NCI-H526 (cell line): ENCODE data around the gene ZNF628.
"Not testable (repeated sequence)": the region's sequence is repeated elsewhere in the genome, so short reads cannot be mapped to it uniquely, and the experiment has no call there.

Experiments
- DNase-seq, 2 experiments: peaks; one replicate each; lab custom pipeline; 2025; lab: John Stamatoyannopoulos, UW

ZNF628 gene

GRCh38 chr19:55476100-55476775 is at the start of gene ZNF628:
Gene ZNF628, plus strand, starts transcription at chr19:55476617. Its CDS starts 3,294 bp downstream, at chr19:55479911.
- DNase-seq: peak; percentile 97 to 100

DNA sequence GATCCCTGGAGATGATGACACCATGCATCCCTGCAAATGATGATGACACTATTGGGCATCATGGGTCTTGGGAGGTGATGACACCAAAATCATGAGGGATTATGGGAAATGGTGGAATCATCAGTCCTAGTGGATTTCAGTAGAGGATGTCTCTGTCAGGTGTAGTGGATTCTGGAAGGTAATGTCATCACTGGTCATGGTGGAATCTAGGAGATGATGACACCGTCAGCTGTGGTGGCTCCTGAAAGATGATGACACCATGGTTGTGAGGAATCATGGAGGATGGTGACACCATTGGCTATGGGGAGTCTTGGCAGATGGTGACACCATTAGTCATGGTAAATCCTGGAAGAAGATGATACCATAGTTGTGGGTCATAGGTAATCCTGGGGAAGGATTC is 45.2 kb upstream of the ZNF628 start:
- no peak for DNase-seq

DNA sequence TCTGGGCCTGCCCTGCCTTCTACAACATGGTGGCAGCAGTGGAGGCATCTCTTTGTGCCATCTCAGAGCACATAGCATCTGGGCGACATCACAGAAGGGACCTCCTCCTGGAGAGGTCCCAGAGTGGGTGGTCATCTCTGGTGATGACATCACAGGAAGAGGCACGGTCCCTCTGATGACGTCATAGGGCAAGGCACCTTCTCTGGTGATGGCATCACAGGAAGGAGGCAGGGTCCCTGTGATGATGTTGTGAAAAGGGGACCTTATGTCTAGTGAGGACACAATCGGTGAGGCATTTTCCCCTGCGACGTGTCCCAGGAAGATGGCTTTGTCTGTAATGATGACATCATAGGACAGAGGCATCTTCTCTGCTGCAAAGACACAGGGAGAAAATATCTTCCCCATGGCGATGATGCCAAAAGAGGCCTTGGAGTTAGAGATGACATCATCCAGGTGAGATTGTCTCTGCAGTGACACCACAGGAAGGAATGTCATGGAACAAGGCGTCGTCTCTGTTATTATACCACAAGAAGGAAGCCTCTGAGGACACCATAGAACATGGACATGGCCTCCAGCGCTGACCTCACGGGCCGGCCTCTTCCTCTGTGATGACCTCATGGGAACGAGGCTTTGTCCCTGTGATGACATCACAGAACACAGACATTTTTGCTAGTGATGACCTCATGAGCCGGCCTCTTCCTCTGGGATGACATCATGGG is 44.0 kb upstream of the ZNF628 start:
- DNase-seq: no peak

GRCh38 chr19:55433292-55433691 is 43.1 kb upstream of the ZNF628 start:
- DNase-seq: no peak

GRCh38 chr19:55434356-55434919 is 42.0 kb upstream of the ZNF628 start:
- DNase-seq: no peak

GRCh38 chr19:55435020-55435419 is 41.4 kb upstream of the ZNF628 start:
- DNase-seq: no peak

DNA sequence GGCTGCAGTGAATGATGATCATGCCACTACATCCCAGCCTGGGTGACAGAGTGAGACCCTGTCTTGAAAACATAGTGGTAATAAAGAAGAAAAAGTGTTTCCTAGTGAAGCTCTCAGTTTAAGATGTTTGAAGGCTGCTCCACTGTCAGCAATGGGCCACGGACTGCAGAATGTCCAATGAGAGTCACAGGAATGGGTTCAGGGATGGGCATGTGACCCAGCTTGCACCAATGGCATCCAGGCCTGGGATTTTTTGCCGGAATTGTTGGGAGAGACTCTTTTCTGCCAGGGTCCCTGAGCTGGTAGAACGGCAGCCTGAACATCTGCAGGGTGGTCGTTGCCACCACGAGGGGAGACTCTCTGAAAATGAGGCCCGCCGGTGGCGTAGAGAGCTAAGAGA is 39.6 kb upstream of the ZNF628 start:
- no peak for DNase-seq

DNA sequence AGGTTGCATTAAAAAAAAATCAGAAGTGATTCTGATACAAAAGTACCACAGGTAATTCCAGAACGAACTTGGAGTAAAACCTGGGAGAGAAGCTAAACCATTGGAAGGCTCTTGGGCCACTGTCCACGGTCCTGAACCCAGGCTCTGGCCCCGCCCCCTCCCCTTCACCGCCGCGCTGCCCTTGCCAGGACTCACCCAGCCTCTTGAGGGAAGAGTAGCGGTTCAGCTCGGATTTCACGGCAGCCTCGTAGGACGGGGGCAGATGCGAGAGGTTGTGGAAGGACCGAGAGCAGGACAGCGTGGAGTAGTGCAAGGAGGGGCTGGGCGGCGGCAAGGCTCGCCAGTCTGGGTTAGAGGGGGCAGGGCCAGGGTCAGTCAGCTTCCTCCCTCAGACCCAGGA is 39.0 kb upstream of the ZNF628 start:
- DNase-seq: peak in 1 of 2 experiments; percentile 50

GRCh38 chr19:55439052-55439451 is 37.4 kb upstream of the ZNF628 start:
- DNase-seq: no peak

GRCh38 chr19:55440411-55441105 is 35.9 kb upstream of the ZNF628 start:
- peak in 1 of 2 experiments; percentile 50 for DNase-seq

- DNase-seq: no peak
Measured at GRCh38 chr19:55441319-55441691, 35.1 kb upstream of the ZNF628 start.

GRCh38 chr19:55441692-55442321 is 34.6 kb upstream of the ZNF628 start:
- peak; percentile 68 to 92 for DNase-seq

DNA sequence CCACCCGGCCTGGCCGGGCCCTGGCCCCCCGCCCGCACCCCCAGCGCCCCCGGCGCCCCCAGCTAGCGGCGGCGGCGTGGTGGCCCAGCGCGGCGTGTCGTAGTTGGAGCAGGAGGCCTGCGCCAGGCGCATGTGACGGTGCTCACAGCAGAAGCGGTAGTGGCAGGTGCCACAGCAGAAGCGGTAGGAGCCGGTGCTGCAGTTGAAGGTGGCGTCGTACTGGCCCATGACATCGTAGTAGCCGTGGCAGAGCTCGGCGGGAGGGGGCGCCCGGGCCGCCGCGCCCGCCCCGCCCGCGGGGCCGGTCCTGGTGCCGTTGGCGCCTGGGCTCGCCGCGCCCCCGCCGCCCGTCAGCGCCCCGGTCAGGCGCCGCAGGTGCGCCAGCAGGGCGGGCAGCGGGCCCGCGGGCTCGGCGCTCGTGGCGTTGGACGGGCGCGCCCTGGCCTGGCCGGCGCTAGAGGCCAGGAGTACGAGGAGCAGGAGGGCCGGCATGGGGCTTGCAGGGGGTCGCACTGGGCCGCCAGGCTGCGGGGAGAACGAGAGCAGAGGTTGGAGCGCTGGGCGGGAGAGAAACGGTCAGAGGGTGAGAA is 34.0 kb upstream of the ZNF628 start:
- peak; percentile 31 to 67 for DNase-seq

GRCh38 chr19:55443045-55443823 is 33.2 kb upstream of the ZNF628 start, which contains the start of gene SHISA7:
Gene SHISA7, minus strand, starts transcription at chr19:55443300. Its CDS starts 437 bp downstream, at chr19:55442863.
- DNase-seq: peak; percentile 39 to 60

DNA sequence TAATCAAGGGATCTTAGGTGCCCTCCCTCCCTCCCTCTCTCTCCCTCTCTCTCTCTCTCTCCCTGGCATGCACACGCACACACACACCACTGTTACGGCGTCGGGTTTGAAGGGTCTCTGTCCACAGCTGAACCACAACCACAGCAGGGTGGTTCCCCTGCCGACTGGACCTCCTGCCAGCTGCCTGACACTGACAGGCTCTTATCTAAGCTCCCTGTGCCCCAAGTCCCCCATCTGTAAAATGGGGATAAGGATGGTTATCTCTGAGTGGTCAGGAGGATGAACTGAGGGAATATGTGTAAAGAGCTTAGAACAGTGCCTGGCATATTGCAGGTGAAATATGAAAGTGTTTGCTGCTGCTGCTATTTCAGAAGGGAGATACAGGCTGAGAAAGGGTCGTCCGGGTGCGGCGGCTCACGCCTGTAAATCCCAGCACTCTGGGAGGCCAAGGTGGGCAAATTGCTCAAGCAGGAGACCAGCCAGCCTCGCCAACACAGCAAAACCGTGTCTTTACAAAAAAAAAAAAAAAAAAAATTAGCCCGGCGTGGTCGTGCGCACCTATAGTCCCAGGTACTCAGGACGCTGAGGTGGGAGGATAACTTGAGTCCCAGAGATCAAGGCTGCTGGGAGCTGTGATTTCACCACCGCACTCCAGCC is 32.5 kb upstream of the ZNF628 start:
- DNase-seq: no peak

- no peak for DNase-seq
Measured at GRCh38 chr19:55444646-55445045, 31.8 kb upstream of the ZNF628 start.

GRCh38 chr19:55446060-55446459 is 30.4 kb upstream of the ZNF628 start:
- DNase-seq: peak; percentile 44 to 46

DNA sequence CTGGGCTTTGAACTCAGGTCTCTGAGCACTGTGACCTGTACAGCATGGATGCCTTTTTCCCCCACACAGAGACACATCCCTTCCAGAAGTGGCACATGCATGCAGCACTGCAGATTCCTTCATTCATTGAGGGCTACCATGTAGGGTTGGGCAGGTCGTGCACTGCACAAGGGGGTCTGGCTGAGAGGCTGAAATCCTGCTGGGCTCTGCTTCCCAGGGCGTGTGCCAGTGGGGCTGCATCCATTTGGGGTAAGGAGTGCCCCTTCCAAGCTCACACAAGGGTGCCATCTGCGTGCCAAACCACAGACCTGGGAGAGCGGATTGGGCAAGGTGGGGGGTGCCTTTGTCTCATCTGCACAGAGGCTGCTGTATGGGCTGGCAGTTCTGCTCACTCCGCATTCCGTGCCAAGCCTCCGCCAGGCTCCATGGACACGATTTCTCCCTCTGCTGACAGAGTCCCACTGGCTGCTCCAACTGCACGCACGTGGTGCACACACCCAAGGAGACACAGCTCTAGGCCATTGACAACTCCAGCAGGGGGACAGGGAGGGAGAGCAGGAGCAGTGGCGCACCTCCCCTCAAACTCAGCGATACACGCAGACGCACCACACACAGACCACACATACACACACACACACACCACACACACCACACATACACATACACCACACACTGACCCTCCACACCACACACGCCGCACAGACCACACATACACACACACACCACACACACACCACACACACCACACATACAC is 28.8 kb upstream of the ZNF628 start:
- peak; percentile 72 to 83 for DNase-seq

GRCh38 chr19:55448175-55448490 is 28.3 kb upstream of the ZNF628 start:
- DNase-seq: not testable (repeated sequence)

GRCh38 chr19:55449469-55449868 is 26.9 kb upstream of the ZNF628 start:
- no peak for DNase-seq
